Measurements from ENCODE around the gene GPRC5C. TPM values are rescaled to one million over a fixed set of nuclear protein-coding genes. Genes with fewer than 3 reads are reported as not detected.
A peak's percentile ranks its signal among the peaks of the same experiment; 100 is the strongest.

The GPRC5C gene
- under 1 TPM in 2 of 6 donors, not detected in 4; 0.20 to 0.48 TPM for polyA plus RNA-seq (ENCODE audit: low read depth in 6 of 6)

- Mint-ChIP-seq H3K27ac (peak within 1 kb of the TSS in 3 of 6 donors; percentile 9 to 54 (median 41)), H3K36me3 (peaks cover 0 to 16% of the 10 kb centered on the region in 2 donors), H3K9me3 (peaks cover 0 to 16% (median 4%) of the 10 kb centered on the region in 7 donors), H3K27me3 (peaks cover 50 to 82% (median 54%) of the 10 kb centered on the region in 3 donors), H3K4me3 (peak within 1 kb of the TSS in 7 of 8 donors; percentile 64 to 81 (median 77)), H3K4me1 (peaks cover 10 to 22% (median 20%) of the 10 kb centered on the region in 3 donors)
- DNase-seq (peak; percentile 18), ATAC-seq (ENCODE audit: low read depth in 2 of 2) (peak; percentile 53 to 55)
Observed at GRCh38 chr17:74431568-74432423, at the start of gene GPRC5C. GPRC5C (plus strand) TSS chr17:74432088; CDS start chr17:74439777, 7,689 bp downstream.

GRCh38 chr17:74383141-74383540 lies 48.7 kb upstream of the GPRC5C start:
- Mint-ChIP-seq H3K9me3 (peaks cover 0 to 2% (median 0%) of the 10 kb centered on the region in 7 donors), H3K27me3 (peaks cover 3 to 53% (median 32%) of the 10 kb centered on the region in 3 donors), H3K4me1 (no peaks in the 10 kb centered on the region), H3K27ac (no peak overlapping the region), H3K36me3 (no peaks in the 10 kb centered on the region), H3K4me3 (no peak overlapping the region)
- ATAC-seq (ENCODE audit: low read depth in 2 of 2) (no peak), DNase-seq (no peak)

- H3K4me3 Mint-ChIP-seq, result no peak overlapping the region
- no peaks in the 10 kb centered on the region for H3K36me3 Mint-ChIP-seq
- H3K27me3 Mint-ChIP-seq, result peaks cover 3 to 48% (median 37%) of the 10 kb centered on the region in 3 donors
- no peaks in the 10 kb centered on the region for H3K4me1 Mint-ChIP-seq
- no peak for ATAC-seq (ENCODE audit: low read depth in 2 of 2)
- no peak overlapping the region for H3K27ac Mint-ChIP-seq
- DNase-seq, result no peak
- H3K9me3 Mint-ChIP-seq, result peaks cover 0 to 2% (median 0%) of the 10 kb centered on the region in 7 donors
Observed at GRCh38 chr17:74385201-74385600, 46.7 kb upstream of the GPRC5C start.

DNA sequence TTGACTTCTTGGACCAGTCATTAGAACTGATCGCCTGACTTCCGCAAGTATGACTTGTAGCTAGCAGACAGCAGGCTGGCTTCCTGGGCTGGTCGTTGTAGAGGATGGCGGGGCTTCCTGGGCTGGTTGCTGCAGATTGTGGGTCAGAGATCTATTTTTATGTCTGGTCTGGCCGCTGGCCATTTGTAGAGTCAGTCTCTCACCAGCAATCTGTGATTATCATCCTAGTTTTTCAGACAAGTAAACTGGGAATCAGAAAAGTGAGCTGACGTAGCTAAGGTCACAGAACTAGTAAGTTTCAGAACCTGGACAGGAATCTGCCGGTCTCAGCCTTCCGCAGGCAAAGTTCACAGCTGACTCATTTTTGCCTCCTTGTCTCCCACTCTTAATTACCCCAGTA lies 45.5 kb upstream of the GPRC5C start:
- DNase-seq (no peak), ATAC-seq (ENCODE audit: low read depth in 2 of 2) (no peak)
- Mint-ChIP-seq H3K27me3 (peaks cover 9 to 47% (median 41%) of the 10 kb centered on the region in 3 donors), H3K27ac (peak overlapping the region in 1 of 6 donors; percentile 7), H3K4me3 (no peak overlapping the region), H3K4me1 (no peaks in the 10 kb centered on the region), H3K9me3 (peaks cover 0 to 6% (median 0%) of the 10 kb centered on the region in 7 donors), H3K36me3 (peaks cover 0 to 2% of the 10 kb centered on the region in 2 donors)

DNA sequence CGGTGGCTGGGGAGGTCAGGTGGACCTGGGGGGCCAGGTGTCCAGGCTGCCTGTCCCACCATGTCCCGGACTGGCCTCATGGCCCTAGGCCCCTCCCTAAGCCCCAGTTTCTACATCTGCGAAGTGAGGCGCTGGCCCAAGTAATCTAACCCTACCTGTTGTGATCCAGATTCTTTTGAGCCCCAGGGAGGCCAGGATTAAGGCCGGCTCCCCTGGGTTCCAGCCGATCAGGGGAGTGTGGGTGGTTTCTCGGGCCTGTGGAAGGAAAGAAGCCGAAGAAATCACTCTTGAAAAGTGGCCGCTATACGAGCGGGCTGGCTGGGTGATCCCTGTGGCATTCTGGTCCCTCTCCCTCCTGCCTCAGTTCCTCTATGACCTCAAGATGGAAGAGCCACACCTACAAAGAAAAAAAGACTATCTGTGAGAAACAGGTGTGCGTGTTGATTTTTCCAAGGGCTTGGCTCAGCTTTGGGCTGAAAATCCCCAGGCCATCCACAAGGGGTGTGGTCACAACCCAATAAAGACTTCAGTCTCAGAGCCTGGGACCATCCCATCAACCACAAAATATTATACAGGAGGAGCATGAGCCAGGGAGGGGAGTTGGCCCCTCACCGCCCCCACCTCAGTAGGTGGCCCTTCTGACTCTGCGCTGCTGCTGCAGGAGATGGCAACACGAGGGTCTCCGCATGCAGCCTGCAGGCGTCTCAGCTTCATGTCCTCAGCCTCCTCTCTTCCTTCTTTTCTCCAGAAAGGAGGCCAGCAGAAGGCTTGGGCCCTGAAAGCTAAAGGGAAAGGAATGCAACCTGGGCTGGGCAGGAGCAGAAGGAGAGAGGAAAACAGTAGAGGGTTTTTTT lies 44.3 kb upstream of the GPRC5C start:
- ATAC-seq (ENCODE audit: low read depth in 2 of 2) (no peak), DNase-seq (no peak)
- H3K36me3 Mint-ChIP-seq, result peaks cover 0 to 5% of the 10 kb centered on the region in 2 donors
- H3K27me3 Mint-ChIP-seq, result peaks cover 13 to 45% (median 39%) of the 10 kb centered on the region in 3 donors
- H3K4me3 Mint-ChIP-seq, result peak overlapping the region in 1 of 8 donors; percentile 65
- H3K9me3 Mint-ChIP-seq, result peaks cover 0 to 10% (median 0%) of the 10 kb centered on the region in 7 donors
- H3K27ac Mint-ChIP-seq, result no peak overlapping the region
- no peaks in the 10 kb centered on the region for H3K4me1 Mint-ChIP-seq

DNA sequence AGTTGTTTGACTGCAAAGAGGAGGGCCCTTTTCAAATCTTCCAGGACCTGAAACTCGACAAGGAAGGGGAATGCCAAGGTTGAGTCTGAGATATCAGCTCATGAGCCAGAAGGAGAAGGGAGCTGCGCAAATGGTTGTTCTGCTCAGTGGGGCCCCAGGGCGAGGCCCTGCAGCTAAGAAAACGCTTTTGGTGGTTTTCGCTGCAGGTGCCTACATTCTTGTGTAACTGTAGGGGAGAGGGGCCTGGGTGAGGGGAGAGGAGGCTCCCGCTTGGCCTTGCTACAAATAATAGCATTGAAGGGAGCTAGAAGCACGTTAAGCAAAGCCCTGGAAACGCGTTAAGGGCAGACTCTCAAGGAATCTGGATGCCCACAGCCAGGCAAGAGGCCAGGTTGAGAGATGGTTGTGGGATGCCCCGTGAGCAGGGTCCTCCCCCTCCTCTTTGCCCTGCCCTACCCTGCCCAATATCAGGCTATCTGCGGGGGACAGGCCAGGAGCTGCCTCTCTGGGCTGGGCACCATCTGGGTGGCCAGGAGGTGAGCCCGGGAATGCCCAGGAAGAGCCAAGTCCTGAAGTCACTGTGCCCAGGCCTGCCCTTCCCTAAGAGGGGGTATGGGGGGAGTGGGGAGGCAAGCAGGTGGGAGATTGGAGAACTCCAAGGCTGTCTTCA lies 42.7 kb upstream of the GPRC5C start:
- ATAC-seq (ENCODE audit: low read depth in 2 of 2) (no peak), DNase-seq (no peak)
- H3K4me3 Mint-ChIP-seq, result no peak overlapping the region
- peaks cover 0 to 10% (median 0%) of the 10 kb centered on the region in 7 donors for H3K9me3 Mint-ChIP-seq
- peaks cover 13 to 42% (median 32%) of the 10 kb centered on the region in 3 donors for H3K27me3 Mint-ChIP-seq
- no peaks in the 10 kb centered on the region for H3K4me1 Mint-ChIP-seq
- peaks cover 0 to 5% of the 10 kb centered on the region in 2 donors for H3K36me3 Mint-ChIP-seq
- no peak overlapping the region for H3K27ac Mint-ChIP-seq

DNA sequence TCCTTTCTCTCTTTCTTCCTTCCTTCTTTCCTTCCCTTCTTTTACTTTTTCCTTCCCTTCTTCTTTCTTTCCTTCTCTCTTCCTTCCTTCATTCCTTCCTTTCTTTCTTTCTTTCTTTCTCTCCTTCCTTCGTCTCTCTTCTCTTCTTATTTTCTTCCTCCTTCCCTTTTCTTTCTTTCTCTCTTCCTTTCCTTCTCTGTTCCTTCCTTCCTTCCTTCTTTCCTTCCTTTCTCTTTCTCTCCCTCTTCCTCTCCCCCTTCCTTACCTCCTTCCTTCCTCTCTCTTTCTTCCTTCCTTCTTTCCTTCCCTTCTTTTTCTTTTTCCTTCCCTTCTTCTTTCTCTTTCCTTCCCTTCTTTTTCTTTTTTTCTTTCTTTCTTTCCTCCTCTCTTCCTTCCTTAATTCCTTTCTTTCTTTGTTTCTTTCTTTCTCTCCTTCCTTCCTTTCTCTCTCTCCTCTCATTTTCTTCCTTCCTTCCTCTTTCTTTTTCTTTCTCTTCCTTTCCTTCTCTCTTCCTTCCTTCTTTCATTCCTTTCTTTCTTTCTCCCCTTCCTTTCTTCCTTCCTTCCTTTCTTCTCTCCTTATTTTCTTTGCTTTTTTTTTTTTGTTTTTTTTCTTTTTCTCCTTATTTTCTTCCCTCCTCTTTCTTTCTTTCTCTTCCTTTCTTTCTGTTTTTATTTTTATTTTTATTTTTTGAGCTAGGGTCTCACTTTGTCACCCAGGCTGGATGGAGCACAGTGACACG lies 41.8 kb upstream of the GPRC5C start:
- Mint-ChIP-seq H3K4me1 (no peaks in the 10 kb centered on the region), H3K27ac (peak overlapping the region in 2 of 6 donors; percentile 26 to 61), H3K27me3 (peaks cover 10 to 39% (median 34%) of the 10 kb centered on the region in 3 donors), H3K9me3 (peaks cover 0 to 10% (median 0%) of the 10 kb centered on the region in 7 donors), H3K4me3 (no peak overlapping the region), H3K36me3 (peaks cover 0 to 5% of the 10 kb centered on the region in 2 donors)
- DNase-seq (no peak), ATAC-seq (ENCODE audit: low read depth in 2 of 2) (no peak)

- Mint-ChIP-seq H3K4me1 (no peaks in the 10 kb centered on the region), H3K9me3 (peaks cover 0 to 10% (median 0%) of the 10 kb centered on the region in 7 donors), H3K27me3 (peaks cover 10 to 38% (median 34%) of the 10 kb centered on the region in 3 donors), H3K27ac (peak overlapping the region in 2 of 6 donors; percentile 26 to 38), H3K4me3 (no peak overlapping the region), H3K36me3 (peaks cover 0 to 5% of the 10 kb centered on the region in 2 donors)
- DNase-seq, result no peak
- no peak for ATAC-seq (ENCODE audit: low read depth in 2 of 2)
Observed at GRCh38 chr17:74390680-74391653, 40.9 kb upstream of the GPRC5C start.

- peaks cover 10 to 34% (median 31%) of the 10 kb centered on the region in 3 donors for H3K27me3 Mint-ChIP-seq
- H3K36me3 Mint-ChIP-seq, result peaks cover 0 to 5% of the 10 kb centered on the region in 2 donors
- no peaks in the 10 kb centered on the region for H3K4me1 Mint-ChIP-seq
- H3K9me3 Mint-ChIP-seq, result peaks cover 0 to 10% (median 0%) of the 10 kb centered on the region in 7 donors
- DNase-seq, result no peak
- H3K27ac Mint-ChIP-seq, result no peak overlapping the region
- H3K4me3 Mint-ChIP-seq, result no peak overlapping the region
- ATAC-seq (ENCODE audit: low read depth in 2 of 2), result no peak
Observed at GRCh38 chr17:74391771-74392170, 40.1 kb upstream of the GPRC5C start.

GRCh38 chr17:74392848-74393247 lies 39.0 kb upstream of the GPRC5C start:
- Mint-ChIP-seq H3K27ac (no peak overlapping the region), H3K27me3 (peaks cover 10 to 34% (median 27%) of the 10 kb centered on the region in 3 donors), H3K9me3 (peaks cover 0 to 10% (median 0%) of the 10 kb centered on the region in 7 donors), H3K36me3 (peaks cover 0 to 5% of the 10 kb centered on the region in 2 donors), H3K4me1 (no peaks in the 10 kb centered on the region), H3K4me3 (no peak overlapping the region)
- ATAC-seq (ENCODE audit: low read depth in 2 of 2), result no peak
- DNase-seq, result no peak

DNA sequence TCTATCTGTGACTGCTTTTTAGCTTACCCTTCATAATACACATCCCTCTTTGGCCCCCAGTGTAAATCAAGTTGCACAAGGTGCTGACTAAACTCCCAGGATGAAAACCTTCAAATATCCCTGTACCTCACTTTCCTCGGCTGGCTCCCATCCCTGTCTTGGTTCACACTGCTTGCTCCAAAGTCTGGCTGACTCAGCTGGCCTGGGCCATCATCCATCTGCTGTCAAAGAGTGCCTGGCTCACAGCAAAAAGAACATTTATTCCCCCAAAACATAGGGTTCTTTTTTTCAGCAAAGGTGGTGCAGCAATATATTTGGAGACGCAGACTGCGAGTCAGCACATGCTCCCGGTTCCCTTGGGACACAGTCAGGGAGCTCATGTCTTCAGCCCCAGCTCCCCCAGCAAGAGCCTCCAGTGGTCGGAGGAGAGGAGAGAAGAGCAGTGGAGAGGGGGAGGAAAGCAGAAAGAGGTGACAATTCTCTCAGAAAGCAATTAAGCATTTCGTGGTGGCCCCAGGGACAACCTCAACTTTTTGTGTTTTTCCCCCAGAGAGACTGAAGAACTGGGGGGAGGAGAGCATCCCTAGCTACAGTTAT lies 38.4 kb upstream of the GPRC5C start:
- H3K36me3 Mint-ChIP-seq, result peaks cover 0 to 5% of the 10 kb centered on the region in 2 donors

More for the DNA sequence above, 38.4 kb upstream of the GPRC5C start:
- Mint-ChIP-seq H3K27ac (no peak overlapping the region), H3K9me3 (peaks cover 0 to 10% (median 0%) of the 10 kb centered on the region in 7 donors), H3K4me3 (no peak overlapping the region), H3K4me1 (no peaks in the 10 kb centered on the region), H3K27me3 (peaks cover 10 to 34% (median 27%) of the 10 kb centered on the region in 3 donors)
- ATAC-seq (ENCODE audit: low read depth in 2 of 2) (no peak), DNase-seq (no peak)
